ENCODE measurements around the gene CYP27B1.
"Not testable (repeated sequence)": the region's sequence is repeated elsewhere in the genome, so short reads cannot be mapped to it uniquely, and the experiment has no call there.

The CYP27B1 gene

GRCh38 chr12:57783466-57783801 is 16.6 kb upstream of the CYP27B1 start:
- no peak for DNase-seq (ENCODE audit: low read depth)

DNA sequence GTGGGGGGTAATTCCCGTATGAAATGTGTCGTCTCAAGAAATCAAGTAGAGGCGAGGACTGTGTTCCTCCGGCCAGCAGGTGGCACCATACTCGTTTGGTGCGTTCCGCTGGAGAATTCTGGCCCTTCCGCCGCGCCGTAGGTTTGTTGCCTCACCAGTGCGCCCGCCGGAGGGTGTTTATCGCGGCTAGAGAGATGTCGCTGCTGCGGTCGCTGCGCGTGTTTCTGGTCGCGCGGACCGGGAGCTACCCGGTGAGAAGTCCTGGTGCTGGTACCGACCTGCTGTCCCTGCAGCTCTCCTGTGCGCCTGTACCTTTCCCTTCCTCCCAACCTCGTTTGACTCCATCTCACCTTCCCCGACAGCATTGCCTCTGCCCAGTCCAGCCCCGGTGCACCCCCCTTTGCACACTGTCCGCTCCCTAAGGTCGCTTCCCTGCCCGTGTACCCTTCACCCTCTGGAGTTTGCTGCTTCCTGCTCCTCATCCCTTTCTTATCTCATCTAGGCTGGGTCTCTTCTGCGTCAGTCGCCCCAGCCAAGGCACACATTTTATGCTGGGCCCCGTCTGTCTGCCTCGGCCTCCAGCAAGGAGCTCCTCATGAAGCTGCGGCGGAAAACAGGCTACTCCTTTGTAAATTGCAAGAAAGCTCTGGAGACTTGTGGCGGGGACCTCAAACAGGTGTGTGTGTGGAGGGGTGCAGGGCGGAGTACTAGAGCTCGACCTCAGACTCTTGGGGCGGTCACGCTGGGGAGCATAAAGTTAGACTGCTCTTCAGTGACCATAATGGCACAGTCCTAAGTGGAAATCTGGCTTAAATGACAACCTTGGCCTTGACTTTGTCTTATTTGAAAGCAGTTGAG is 16.0 kb upstream of the CYP27B1 start, which contains the start of gene TSFM:
TSS of gene TSFM (plus strand) at position 180 of the 858 bp plus-strand sequence. CDS start at position 195, 15 bp downstream.
- peak; percentile 93 for DNase-seq (ENCODE audit: low read depth)

GRCh38 chr12:57782243-57782607 is 15.3 kb upstream of the CYP27B1 start:
- no peak for DNase-seq (ENCODE audit: low read depth)

DNA sequence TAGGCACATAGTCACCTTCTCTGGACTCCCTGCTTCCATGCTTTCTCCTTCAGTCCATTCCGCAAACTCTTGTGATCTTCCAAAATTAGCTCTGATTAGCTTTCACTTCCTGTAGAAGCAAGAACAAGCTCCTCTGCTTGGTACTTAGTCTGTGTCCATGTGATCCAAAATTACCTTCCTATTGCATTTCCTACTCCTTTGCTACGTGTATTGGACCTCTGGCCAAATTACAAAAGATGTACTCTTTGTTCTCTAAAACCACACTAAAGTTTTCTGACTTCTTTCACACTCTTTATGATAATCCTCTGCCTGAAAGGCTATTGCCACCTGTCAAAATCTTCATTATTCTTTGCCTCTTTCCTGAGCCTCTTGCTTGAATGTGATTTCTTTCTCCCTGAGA is 14.9 kb upstream of the CYP27B1 start:
- DNase-seq (ENCODE audit: low read depth): no peak

- DNase-seq (ENCODE audit: low read depth): no peak
Observed at GRCh38 chr12:57781244-57781643, 14.4 kb upstream of the CYP27B1 start.

GRCh38 chr12:57780284-57780897 is 13.5 kb upstream of the CYP27B1 start:
- no peak for DNase-seq (ENCODE audit: low read depth)

GRCh38 chr12:57779736-57780135 is 12.9 kb upstream of the CYP27B1 start:
- DNase-seq (ENCODE audit: low read depth): no peak

GRCh38 chr12:57777911-57778310 is 11.0 kb upstream of the CYP27B1 start:
- DNase-seq (ENCODE audit: low read depth): no peak

GRCh38 chr12:57777367-57777766 is 10.5 kb upstream of the CYP27B1 start:
- DNase-seq (ENCODE audit: low read depth): no peak

DNA sequence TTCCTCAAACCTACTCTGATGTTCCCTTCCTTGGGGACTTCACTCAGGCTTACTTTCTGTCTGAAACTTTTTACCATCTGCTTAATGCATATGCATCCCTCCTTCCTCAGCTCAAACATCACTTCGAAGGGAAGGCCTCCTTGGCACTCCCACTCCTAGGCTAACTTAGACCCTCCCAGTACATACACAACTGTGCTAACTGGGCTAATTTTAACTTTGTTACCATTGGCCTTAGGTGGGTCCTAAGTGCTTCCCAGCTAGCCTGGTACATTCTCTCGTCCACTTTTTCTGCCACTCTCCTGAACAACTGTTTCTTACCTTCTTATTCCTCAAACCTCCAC is 9.3 kb upstream of the CYP27B1 start:
- no peak for DNase-seq (ENCODE audit: low read depth)

GRCh38 chr12:57775563-57776246 is 8.8 kb upstream of the CYP27B1 start:
- no peak for DNase-seq (ENCODE audit: low read depth)

DNA sequence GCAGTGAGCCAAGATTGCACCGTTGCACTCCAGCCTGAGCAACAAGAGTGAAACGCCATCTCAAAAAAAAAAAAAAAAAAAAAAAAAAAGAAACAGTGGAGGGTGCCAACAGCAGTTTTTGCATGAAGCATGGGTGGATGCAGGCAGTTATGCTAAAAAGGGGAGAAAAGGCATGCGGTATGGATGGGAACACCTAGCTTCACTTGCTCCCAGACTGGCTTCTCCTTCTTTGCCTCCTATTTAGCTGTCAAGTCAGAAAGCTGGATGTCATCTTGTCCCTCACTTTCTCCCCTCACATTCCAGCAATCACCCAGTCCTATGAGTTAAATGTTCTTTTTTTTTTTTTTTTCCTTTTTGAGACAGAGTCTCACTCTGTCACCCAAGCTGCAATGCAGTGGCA is 8.2 kb upstream of the CYP27B1 start:
- no peak for DNase-seq (ENCODE audit: low read depth)

- DNase-seq (ENCODE audit: low read depth): not testable (repeated sequence)
Observed at GRCh38 chr12:57774634-57775033, 7.8 kb upstream of the CYP27B1 start.

- peak; percentile 39 for DNase-seq (ENCODE audit: low read depth)
Observed at GRCh38 chr12:57772429-57773322, 5.8 kb upstream of the CYP27B1 start, which contains the start of gene EEF1AKMT3. EEF1AKMT3 (plus strand) TSS chr12:57772614; CDS start chr12:57772725, 111 bp downstream.

GRCh38 chr12:57771873-57772428 is 5.1 kb upstream of the CYP27B1 start, which contains the start of gene METTL1:
METTL1 (minus strand) TSS chr12:57772105; CDS start chr12:57772083, 22 bp downstream.
- peak; percentile 93 for DNase-seq (ENCODE audit: low read depth)

DNA sequence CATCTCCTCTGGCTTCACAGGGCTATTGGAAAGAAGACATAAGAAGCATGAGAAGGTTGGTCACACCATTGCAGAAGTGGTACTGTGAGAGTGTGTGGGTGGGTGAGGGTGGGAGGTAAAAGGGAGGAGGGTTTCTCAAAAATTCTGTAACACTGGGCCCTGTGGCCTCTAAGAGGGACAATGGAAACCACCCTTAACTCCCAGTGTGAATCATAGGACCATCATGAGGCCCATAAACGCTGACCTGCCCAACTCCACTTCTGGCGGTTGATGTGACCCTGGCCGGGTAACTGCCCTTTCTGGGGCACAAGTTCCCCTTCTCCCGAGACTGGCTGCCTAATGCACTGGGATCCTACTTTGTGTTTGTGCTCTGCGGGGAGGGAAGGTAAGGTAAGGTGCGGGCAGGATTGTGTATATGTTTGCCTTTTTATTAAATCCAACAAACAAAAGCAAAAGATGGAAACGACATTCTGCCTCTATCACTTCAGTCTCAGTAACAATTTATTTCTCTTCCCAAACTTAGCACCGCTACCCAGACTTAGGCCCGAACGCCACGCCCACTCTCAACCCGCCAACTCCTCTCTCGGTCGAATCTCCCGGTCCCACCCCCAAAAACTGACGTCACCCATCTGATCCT is 4.5 kb upstream of the CYP27B1 start:
- peak; percentile 84 for DNase-seq (ENCODE audit: low read depth)

DNA sequence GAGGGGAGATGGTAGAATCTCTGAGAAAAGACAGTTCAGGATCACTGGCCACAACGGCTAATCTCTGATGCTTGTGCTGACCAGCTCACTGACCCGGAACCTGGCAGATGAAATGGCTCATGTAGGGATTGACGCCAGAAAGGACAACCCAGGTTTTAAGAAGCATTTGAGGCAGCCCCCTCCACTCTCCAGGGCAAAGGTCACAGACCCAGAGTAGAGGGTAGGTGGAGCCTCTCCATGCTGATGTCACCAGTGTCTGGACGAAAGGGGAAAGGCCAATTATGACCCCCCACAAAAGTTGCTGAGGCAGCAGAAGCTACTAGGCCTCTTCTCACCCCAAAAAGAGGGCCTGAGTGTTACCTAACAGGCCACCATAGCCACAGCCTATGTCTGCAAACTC is 3.9 kb upstream of the CYP27B1 start:
- no peak for DNase-seq (ENCODE audit: low read depth)

GRCh38 chr12:57769594-57769993 is 2.7 kb upstream of the CYP27B1 start:
- DNase-seq (ENCODE audit: low read depth): no peak

GRCh38 chr12:57767876-57768275 is 998 bp upstream of the CYP27B1 start:
- DNase-seq (ENCODE audit: low read depth): no peak

DNA sequence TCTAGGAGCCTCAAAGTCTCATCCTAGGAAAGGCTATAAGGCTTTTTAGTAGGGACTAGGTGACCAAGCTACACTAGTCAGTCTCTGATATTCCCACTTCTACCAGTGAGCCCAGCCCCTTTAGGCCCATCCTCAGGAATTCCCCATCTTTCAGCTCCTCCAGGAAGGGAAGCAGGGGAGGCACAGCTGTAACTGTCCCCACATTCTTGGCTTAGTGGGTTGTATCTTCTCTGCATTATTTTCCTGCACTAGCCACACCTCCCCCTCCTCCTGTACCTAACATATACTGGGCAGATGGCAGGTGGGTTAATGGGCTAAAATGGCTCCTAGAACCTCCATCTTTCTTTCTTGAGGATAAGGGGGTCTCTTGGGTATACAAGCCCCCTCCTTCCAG is 424 bp upstream of the CYP27B1 start:
- no peak for DNase-seq (ENCODE audit: low read depth)
